GM20431 (cell line): Measurements from ENCODE around the gene C10orf67.

Experiments used
- in situ Hi-C: fragments of 300-500 bp; cut with MseI, MboI; formaldehyde crosslinking; loops from one replicate; pipeline ENCODE4 v1.15.0; 2020; ENCODE audit warnings: low sequenced_read_pairs; ENCODE audit not compliant: unreplicated experiment

The C10orf67 gene

GRCh38 chr10:23187155-23187554 lies 157.4 kb downstream of the C10orf67 start:
- in situ Hi-C loops, result no loop called here

GRCh38 chr10:23186697-23187096 lies 157.9 kb downstream of the C10orf67 start:
- in situ Hi-C loops, result no loop called here

- in situ Hi-C loops, result no loop called here
Measured at GRCh38 chr10:23186178-23186577, 158.4 kb downstream of the C10orf67 start.

- in situ Hi-C loops, result loop anchor here (25.0 kb wide), 1 partner anchor 112 kb away; no protein-coding TSS in a partner anchor
Measured at GRCh38 chr10:23174977-23175512, 169.6 kb downstream of the C10orf67 start.

GRCh38 chr10:23174074-23174976 lies 170.3 kb downstream of the C10orf67 start:
- in situ Hi-C loops, result loop anchor here (25.0 kb wide), 1 partner anchor 113 kb away; no protein-coding TSS in a partner anchor

- in situ Hi-C loops, result loop anchor here (25.0 kb wide), 1 partner anchor 114 kb away; no protein-coding TSS in a partner anchor
Measured at GRCh38 chr10:23173214-23174073, 171.2 kb downstream of the C10orf67 start.

- in situ Hi-C loops, result loop anchor here (25.0 kb wide), 1 partner anchor 115 kb away; no protein-coding TSS in a partner anchor
Measured at GRCh38 chr10:23172429-23173213, 172.0 kb downstream of the C10orf67 start.

- in situ Hi-C loops, result loop anchor here (25.0 kb wide), 1 partner anchor 116 kb away; no protein-coding TSS in a partner anchor
Measured at GRCh38 chr10:23171232-23171876, 173.2 kb downstream of the C10orf67 start.

- in situ Hi-C loops, result loop anchor here (25.0 kb wide), 1 partner anchor 129 kb away; no protein-coding TSS in a partner anchor
Measured at GRCh38 chr10:23158370-23158769, 186.2 kb downstream of the C10orf67 start.

- in situ Hi-C loops, result loop anchor here (25.0 kb wide), 1 partner anchor 129 kb away; no protein-coding TSS in a partner anchor
Measured at GRCh38 chr10:23157691-23158369, 186.8 kb downstream of the C10orf67 start.

GRCh38 chr10:23157239-23157681 lies 187.3 kb downstream of the C10orf67 start:
- in situ Hi-C loops, result loop anchor here (25.0 kb wide), 1 partner anchor 130 kb away; no protein-coding TSS in a partner anchor

- in situ Hi-C loops, result loop anchor here (25.0 kb wide), 1 partner anchor 131 kb away; no protein-coding TSS in a partner anchor
Measured at GRCh38 chr10:23156447-23157150, 188.0 kb downstream of the C10orf67 start.

- in situ Hi-C loops, result loop anchor here (25.0 kb wide), 1 partner anchor 132 kb away; no protein-coding TSS in a partner anchor
Measured at GRCh38 chr10:23155169-23155568, 189.4 kb downstream of the C10orf67 start.
